IMR-90 (cell line): ENCODE data around the gene ETFB. TPM values are rescaled to one million over a fixed set of nuclear protein-coding genes. Genes with fewer than 3 reads are reported as not detected.

Experiments
- ATAC-seq: fragments of 200-7000 bp; cut with Tn5 transposase; 2 replicates; pipeline ENCODE4 v1.9.1; 2020; ENCODE audit warnings: low read depth, mild to moderate bottlenecking, moderate library complexity
- BruUV-seq: library from RNA; stranded (reverse); fragments of 400-500 nt; replicated peaks from 2 replicates; lab custom pipeline; 2021; lab: Mats Ljungman, UMichigan
- CTCF ChIA-PET: fragments of 300-600 bp; formaldehyde crosslinking; extraction: SDS; loops from one replicate; lab custom pipeline; 2021; ENCODE audit warnings: antibody characterized with exemption; lab: Yijun Ruan, JAX
- POLR2A ChIA-PET: fragments of 300-600 bp; sonication (Branson Sonifier 250); formaldehyde crosslinking; loops from one replicate; lab custom pipeline; 2022; ENCODE audit warnings: antibody characterized with exemption; ENCODE audit not compliant: unreplicated experiment; lab: Charles Lee
- DNase-seq: peaks from one replicate; pipeline ENCODE4 v3.0.0; 2013
- H2AFZ ChIP-seq: replicated peaks from 2 replicates; pipeline ENCODE3; 2013; ENCODE audit warnings: low read length, mild to moderate bottlenecking; ENCODE audit not compliant: poor library complexity
- H2AK5ac ChIP-seq: 2 replicates; pipeline ENCODE4 v1.6.1; 2013; ENCODE audit warnings: low read depth, low read length, inconsistent platforms
- H2AK9ac ChIP-seq: replicated peaks from 2 replicates; pipeline ENCODE3; 2013; ENCODE audit warnings: mild to moderate bottlenecking, low read depth, low read length, moderate library complexity; ENCODE audit not compliant: poor library complexity
- H2BK120ac ChIP-seq: 2 replicates; pipeline ENCODE4 v1.6.1; 2013; ENCODE audit warnings: low read depth, low read length, inconsistent platforms
- H2BK15ac ChIP-seq: 3 replicates; pipeline ENCODE4 v1.6.1; 2013; ENCODE audit warnings: low read depth, low read length, inconsistent platforms
- H2BK20ac ChIP-seq: 2 replicates; pipeline ENCODE4 v1.6.1; 2013; ENCODE audit warnings: low read depth, mild to moderate bottlenecking, inconsistent platforms, low read length, moderate library complexity
- H2BK5ac ChIP-seq: 2 replicates; pipeline ENCODE4 v1.6.1; 2013; ENCODE audit warnings: mild to moderate bottlenecking, low read depth, low read length, inconsistent platforms; ENCODE audit not compliant: poor library complexity, severe bottlenecking
- H3K14ac ChIP-seq: replicated peaks from 2 replicates; pipeline ENCODE4 v1.6.1; 2013; ENCODE audit warnings: low read depth, low read length, inconsistent platforms
- H3K18ac ChIP-seq: 2 replicates; pipeline ENCODE4 v1.6.1; 2013; ENCODE audit warnings: low read depth, low read length, control low read depth
- H3K23ac ChIP-seq: 2 replicates; pipeline ENCODE4 v1.6.1; 2013; ENCODE audit warnings: low read depth, low read length, inconsistent platforms
- H3K27ac ChIP-seq: 2 replicates; pipeline ENCODE4 v1.5.1; 2013; ENCODE audit warnings: mild to moderate bottlenecking, control low read depth, low read length; ENCODE audit not compliant: insufficient read depth
- H3K27me3 ChIP-seq: 2 replicates; pipeline ENCODE4 v1.6.1; 2013; ENCODE audit warnings: low read length; ENCODE audit not compliant: control insufficient read depth, insufficient read depth
- H3K36me3 ChIP-seq: 2 replicates; pipeline ENCODE4 v1.6.1; 2013; ENCODE audit warnings: low read length, mixed read lengths; ENCODE audit not compliant: control insufficient read depth, insufficient read depth
- H3K4ac ChIP-seq: 2 replicates; pipeline ENCODE4 v1.6.1; 2013; ENCODE audit warnings: low read depth, low read length, inconsistent platforms
- H3K4me1 ChIP-seq: 2 replicates; pipeline ENCODE4 v1.6.1; 2013; ENCODE audit warnings: low read length, mixed read lengths; ENCODE audit not compliant: control insufficient read depth, insufficient read depth
- H3K4me2 ChIP-seq: 2 replicates; pipeline ENCODE4 v1.6.1; 2013; ENCODE audit warnings: low read depth, mild to moderate bottlenecking, control low read depth, low read length, moderate library complexity
- H3K4me3 ChIP-seq: 2 replicates; pipeline ENCODE4 v1.5.1; 2013; ENCODE audit warnings: low read depth, mild to moderate bottlenecking, control low read depth, low read length, moderate library complexity; ENCODE audit not compliant: insufficient read depth
- H3K56ac ChIP-seq: 2 replicates; pipeline ENCODE4 v1.6.1; 2013; ENCODE audit warnings: low read length, inconsistent platforms; ENCODE audit not compliant: insufficient read depth; ENCODE audit errors: extremely low read depth
- H3K79me1 ChIP-seq, 2 experiments: 2 replicates each; pipeline ENCODE4 v1.6.1; 2013; ENCODE audit warnings: low read length in 2 of 2, inconsistent platforms in 1 of 2, low read depth in 1 of 2
- H3K9ac ChIP-seq: 2 replicates; pipeline ENCODE4 v1.6.1; 2013; ENCODE audit warnings: low read depth, low read length, control low read depth
- H3K9me1 ChIP-seq: 2 replicates; pipeline ENCODE4 v1.6.1; 2013; ENCODE audit warnings: low read length, inconsistent platforms; ENCODE audit not compliant: insufficient read depth
- H3K9me3 ChIP-seq: 2 replicates; pipeline ENCODE4 v1.6.1; 2013; ENCODE audit warnings: low read length; ENCODE audit not compliant: control insufficient read depth, insufficient read depth
- H4K20me1 ChIP-seq: 2 replicates; pipeline ENCODE4 v1.6.1; 2013; ENCODE audit warnings: low read length, inconsistent platforms; ENCODE audit not compliant: insufficient read depth
- H4K5ac ChIP-seq: 2 replicates; pipeline ENCODE4 v1.6.1; 2013; ENCODE audit warnings: mild to moderate bottlenecking, low read depth, low read length, control low read depth
- H4K8ac ChIP-seq, 2 experiments: 2 replicates each; pipeline ENCODE4 v1.6.1; 2013; ENCODE audit warnings: low read depth in 2 of 2, low read length in 2 of 2, control low read depth in 1 of 2, inconsistent platforms in 1 of 2
- H4K91ac ChIP-seq: 2 replicates; pipeline ENCODE4 v1.6.1; 2013; ENCODE audit warnings: low read depth, low read length, inconsistent platforms; ENCODE audit not compliant: insufficient read depth
- BHLHE40 ChIP-seq: fragments of 150-350 bp; IDR thresholded peaks from 2 replicates; pipeline ENCODE4 v1.6.1; 2016; ENCODE audit warnings: mild to moderate bottlenecking, low read depth, low read length
- CEBPB ChIP-seq: IDR thresholded peaks from 2 replicates; pipeline ENCODE4 v1.6.1; 2012; ENCODE audit warnings: low read depth, low read length, improper control_type of control experiment
- CHD1 ChIP-seq: IDR thresholded peaks from 2 replicates; pipeline ENCODE4 v1.6.1; 2012; ENCODE audit warnings: low read depth, low read length, improper control_type of control experiment
- CTCF ChIP-seq: conservative IDR thresholded peaks from 2 replicates; pipeline ENCODE4 v1.5.1; 2012; ENCODE audit warnings: mild to moderate bottlenecking, low read depth, low read length, improper control_type of control experiment
- ELK1 ChIP-seq: fragments of 150-350 bp; IDR thresholded peaks from 2 replicates; pipeline ENCODE4 v1.6.1; 2016; ENCODE audit warnings: low read depth, mild to moderate bottlenecking, low read length, moderate library complexity, borderline replicate concordance
- FOS ChIP-seq: fragments of 150-350 bp; IDR thresholded peaks from 2 replicates; pipeline ENCODE4 v1.6.1; 2016; ENCODE audit warnings: low read depth, low read length
- MAFK ChIP-seq: IDR thresholded peaks from 2 replicates; pipeline ENCODE4 v1.6.1; 2012; ENCODE audit warnings: low read depth, low read length, improper control_type of control experiment
- MAZ ChIP-seq: IDR thresholded peaks from 2 replicates; pipeline ENCODE4 v1.6.1; 2012; ENCODE audit warnings: low read depth, mild to moderate bottlenecking, low read length, improper control_type of control experiment, moderate library complexity, borderline replicate concordance
- MXI1 ChIP-seq: IDR thresholded peaks from 2 replicates; pipeline ENCODE4 v1.6.1; 2012; ENCODE audit warnings: low read depth, mild to moderate bottlenecking, low read length, moderate library complexity, borderline replicate concordance
- NFE2L2 ChIP-seq: fragments of 150-350 bp; IDR thresholded peaks from 2 replicates; pipeline ENCODE4 v1.6.1; 2016; ENCODE audit warnings: low read depth, mild to moderate bottlenecking, low read length
- POLR2A ChIP-seq: IDR thresholded peaks from 2 replicates; pipeline ENCODE4 v1.6.1; 2012; ENCODE audit warnings: mild to moderate bottlenecking, low read depth, low read length
- RAD21 ChIP-seq: IDR thresholded peaks from 2 replicates; pipeline ENCODE4 v1.6.1; 2012; ENCODE audit warnings: low read length, improper control_type of control experiment
- RCOR1 ChIP-seq: IDR thresholded peaks from 2 replicates; pipeline ENCODE4 v1.6.1; 2012; ENCODE audit warnings: mild to moderate bottlenecking, low read length, improper control_type of control experiment; ENCODE audit not compliant: insufficient replicate concordance
- RFX5 ChIP-seq: IDR thresholded peaks from 2 replicates; pipeline ENCODE4 v1.8.0; 2012; ENCODE audit warnings: low read depth, mild to moderate bottlenecking, low read length, moderate library complexity
- SMC3 ChIP-seq: fragments of 150-350 bp; IDR thresholded peaks from 2 replicates; pipeline ENCODE4 v1.6.1; 2016; ENCODE audit warnings: low read depth, mild to moderate bottlenecking, antibody characterized with exemption, low read length, moderate library complexity
- USF2 ChIP-seq: fragments of 150-350 bp; IDR thresholded peaks from 2 replicates; pipeline ENCODE4 v1.6.1; 2017; ENCODE audit warnings: mild to moderate bottlenecking, antibody characterized with exemption, low read length, low read depth
- WGBS, 2 experiments: methylation state at CpG; one replicate each; pipeline versions ENCODE4 v1.1.5 to v1.1.7; 2013; ENCODE audit warnings: missing lambda C conversion rate in 2 of 2; ENCODE audit not compliant: insufficient read length in 1 of 2; ENCODE audit errors: extremely low coverage in 2 of 2; 5-methylcytosine and 5-hydroxymethylcytosine counted together
- dilution Hi-C: fragments of 300-500 bp; cut with HindIII; formaldehyde crosslinking; loops from one replicate; pipeline ENCODE4 v1.14.3; 2018; ENCODE audit warnings: low sequenced_read_pairs; ENCODE audit not compliant: unreplicated experiment
- in situ Hi-C: fragments of 300-500 bp; cut with MboI; formaldehyde crosslinking; loops from 3 replicates; pipeline ENCODE4 v1.14.3; 2019; ENCODE audit warnings: low sequenced_read_pairs, inconsistent platforms, mixed read lengths
- intact Hi-C: fragments of 100-400 bp; cut with micrococcal nuclease; formaldehyde crosslinking; loops from 2 replicates; pipeline ENCODE4 v1.10.0; 2022
- polyA plus RNA-seq, 3 experiments: library from polyadenylated mRNA; depleted of rRNA; stranded (reverse); fragments of >200 nt; gene quantifications; 2 replicates each; pipeline ENCODE4 v1.2.3, GENCODE V29; 2012; ENCODE audit warnings: low replicate concordance in 1 of 3
- total RNA-seq: library from RNA; depleted of rRNA; stranded (reverse); fragments of >200 nt; gene quantifications from 2 replicates; pipeline ENCODE4 v1.2.3, GENCODE V29; 2012

Gene ETFB
- total and polyA plus RNA-seq, 2 of the 4 experiments (the other 2 are of a cell fraction): 141 to 166 TPM

- ChIA-PET POLR2A (no interaction called here), CTCF (no interaction called here)
- ATAC-seq: no peak
- Histone ChIP-seq H3K56ac (no peak overlapping the region), H4K8ac (no peak overlapping the region), H3K9me3 (no peaks in the 10 kb centered on the region; the same call in 1 of the 2 replicates), H3K9ac (no peak overlapping the region), H2AK9ac (no peak overlapping the region), H2BK20ac (no peak overlapping the region; the same call in 1 of the 2 replicates), H2AFZ (no peak overlapping the region), H3K36me3 (peaks cover 16% of the 10 kb centered on the region), H3K14ac (no peak overlapping the region), H4K91ac (no peak overlapping the region), H3K4me1 (peaks cover 8% of the 10 kb centered on the region), H2BK5ac (no peak overlapping the region), H2BK120ac (no peak overlapping the region), H2BK15ac (no peak overlapping the region), H2AK5ac (no peak overlapping the region), H3K9me1 (no peaks in the 10 kb centered on the region), H3K4me2 (no peak overlapping the region), H4K20me1 (no peaks in the 10 kb centered on the region; the same call in 1 of the 2 replicates), H3K4ac (no peak overlapping the region), H3K27ac (no peak overlapping the region), H3K27me3 (no peaks in the 10 kb centered on the region), H3K79me1 (peaks cover 5 to 6% of the 10 kb centered on the region in 2 experiments; a peak in 2 of 4 replicates), H3K4me3 (no peak overlapping the region), H4K5ac (no peak overlapping the region), H3K23ac (no peak overlapping the region), H3K18ac (no peak overlapping the region)
- intact Hi-C loops: no loop called here
- WGBS, 2 experiments: no CpG with 5 or more reads among the region's 12 CpGs
- TF ChIP-seq CTCF (no peak), CHD1 (no peak), FOS (no peak), NFE2L2 (no peak), RAD21 (no peak), RFX5 (no peak), RCOR1 (no peak), MAFK (no peak), USF2 (no peak), POLR2A (no peak), ELK1 (no peak), SMC3 (no peak), MXI1 (no peak), CEBPB (no peak), BHLHE40 (no peak), MAZ (no peak)
- in situ Hi-C loops: no loop called here
- DNase-seq: no peak
- no TSS peak for BruUV-seq
- dilution Hi-C loops: no loop called here
These were observed 12.0 kb downstream of the ETFB start for GRCh38 chr19:51354103-51354741.
